DOHH2 (cell line): Measurements from ENCODE around the gene ARHGEF1.

Experiments used
- EZH2phosphoT487 ChIP-seq: fragments of 200-600 bp; sonication (generic); IDR thresholded peaks from 2 replicates; pipeline ENCODE4 v1.6.1; 2017; ENCODE audit warnings: borderline replicate concordance, mild to moderate bottlenecking, antibody characterized with exemption, low read length, moderate library complexity, mixed read lengths
- TF ChIP-seq, protein P1 (sequence below): fragments of 200-600 bp; sonication (generic); IDR thresholded peaks from one replicate; pipeline ENCODE4 v1.5.1; 2014; ENCODE audit warnings: antibody characterized with exemption, mild to moderate bottlenecking, low read depth, low read length; ENCODE audit not compliant: poor library complexity, severe bottlenecking

DNA sequence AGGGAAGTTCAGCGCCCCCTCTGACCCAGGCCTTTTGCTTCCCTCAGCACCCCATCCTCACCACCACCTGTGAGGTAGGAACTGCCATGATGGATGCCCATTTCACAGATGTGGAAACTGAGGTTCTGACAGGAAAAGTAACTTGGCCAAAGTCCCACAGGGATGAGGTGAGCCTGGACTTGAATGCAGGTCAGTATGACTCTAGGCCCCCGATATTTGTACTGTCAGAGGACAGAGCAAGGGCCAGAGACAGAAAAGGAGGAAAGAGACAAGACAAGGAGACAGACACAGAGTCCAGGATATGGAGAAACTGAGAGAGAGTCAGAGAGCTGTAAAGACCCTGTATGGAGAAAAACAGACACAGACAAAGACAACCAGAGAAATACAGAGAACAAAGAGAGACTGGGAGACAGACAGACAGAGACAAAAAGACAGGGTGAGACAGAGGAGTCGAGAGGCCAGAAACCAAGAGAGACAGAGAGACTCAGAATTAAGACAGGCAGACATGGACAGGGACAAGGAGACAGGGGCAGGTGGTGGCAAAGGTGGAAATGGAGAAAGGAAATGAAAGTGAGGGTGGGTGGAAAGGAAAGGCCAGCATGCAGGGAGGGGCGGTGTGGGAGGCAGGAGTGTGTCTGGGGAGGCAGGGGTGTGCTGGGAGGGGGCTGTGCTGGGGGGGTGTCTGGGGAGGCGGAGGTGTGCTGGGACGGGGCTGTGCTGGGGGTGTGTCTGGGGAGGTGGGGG is 40.2 kb downstream of the ARHGEF1 start:
- TF ChIP-seq, protein P1, sequence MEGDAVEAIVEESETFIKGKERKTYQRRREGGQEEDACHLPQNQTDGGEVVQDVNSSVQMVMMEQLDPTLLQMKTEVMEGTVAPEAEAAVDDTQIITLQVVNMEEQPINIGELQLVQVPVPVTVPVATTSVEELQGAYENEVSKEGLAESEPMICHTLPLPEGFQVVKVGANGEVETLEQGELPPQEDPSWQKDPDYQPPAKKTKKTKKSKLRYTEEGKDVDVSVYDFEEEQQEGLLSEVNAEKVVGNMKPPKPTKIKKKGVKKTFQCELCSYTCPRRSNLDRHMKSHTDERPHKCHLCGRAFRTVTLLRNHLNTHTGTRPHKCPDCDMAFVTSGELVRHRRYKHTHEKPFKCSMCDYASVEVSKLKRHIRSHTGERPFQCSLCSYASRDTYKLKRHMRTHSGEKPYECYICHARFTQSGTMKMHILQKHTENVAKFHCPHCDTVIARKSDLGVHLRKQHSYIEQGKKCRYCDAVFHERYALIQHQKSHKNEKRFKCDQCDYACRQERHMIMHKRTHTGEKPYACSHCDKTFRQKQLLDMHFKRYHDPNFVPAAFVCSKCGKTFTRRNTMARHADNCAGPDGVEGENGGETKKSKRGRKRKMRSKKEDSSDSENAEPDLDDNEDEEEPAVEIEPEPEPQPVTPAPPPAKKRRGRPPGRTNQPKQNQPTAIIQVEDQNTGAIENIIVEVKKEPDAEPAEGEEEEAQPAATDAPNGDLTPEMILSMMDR: no peak
- TF ChIP-seq EZH2phosphoT487: no peak
